Esophagus muscularis mucosa (tissue), 4 donors: ENCODE results near the gene PKDCC. TPM values are rescaled to one million over a fixed set of nuclear protein-coding genes. Genes with fewer than 3 reads are reported as not detected.

Experiments
- DNase-seq: peaks from one replicate; pipeline ENCODE4 v3.0.0-alpha.2; 2017; ENCODE audit errors: extremely low spot score
- H3K27ac ChIP-seq, 4 donors: fragments of 200-600 bp; sonication (generic); replicated peaks in 1 of 4; 1 replicate in 3 of 4; 2 replicates in 1 of 4; pipeline ENCODE4 v1.5.1; 2016 to 2019; ENCODE audit warnings: mild to moderate bottlenecking in 1 of 4
- H3K27me3 ChIP-seq, 4 donors: fragments of 200-600 bp; sonication (generic); one replicate each; pipeline versions ENCODE4 v1.5.1 to v1.6.0; 2016 to 2019
- H3K36me3 ChIP-seq, 4 donors: fragments of 200-600 bp; sonication (generic); one replicate each; pipeline ENCODE4 v1.5.1; 2016 to 2019
- H3K4me1 ChIP-seq, 4 donors: fragments of 200-600 bp; sonication (generic); one replicate each; pipeline ENCODE4 v1.5.1; 2016 to 2019
- H3K4me3 ChIP-seq, 4 donors: fragments of 200-600 bp; sonication (generic); 1 replicate in 2 of 4; 2 replicates in 2 of 4; pipeline ENCODE4 v1.5.1; 2016 to 2019; ENCODE audit warnings: mild to moderate bottlenecking in 4 of 4, moderate library complexity in 1 of 4
- H3K9me3 ChIP-seq, 4 donors: fragments of 200-600 bp; sonication (generic); 1 replicate in 3 of 4; 2 replicates in 1 of 4; pipeline ENCODE4 v1.5.1; 2016 to 2019
- CTCF ChIP-seq, 3 experiments: fragments of 200-600 bp in 2 of 3; fragments of 450-650 bp in 1 of 3; sonication (generic) in 2 of 3; IDR thresholded peaks; one replicate each; pipeline ENCODE4 v1.5.1; 2017 to 2019; ENCODE audit warnings: antibody characterized with exemption in 3 of 3, mild to moderate bottlenecking in 2 of 3, moderate library complexity in 1 of 3
- EP300 ChIP-seq: sonication (generic); formaldehyde crosslinking; IDR thresholded peaks from one replicate; pipeline ENCODE4 v1.6.1; 2017; ENCODE audit warnings: antibody characterized with exemption
- POLR2A ChIP-seq: fragments of 450-650 bp; IDR thresholded peaks from one replicate; pipeline ENCODE4 v1.6.1; 2017; ENCODE audit warnings: antibody characterized with exemption, moderate library complexity, mild to moderate bottlenecking, low read depth
- POLR2AphosphoS5 ChIP-seq, 2 donors: sonication (generic); formaldehyde crosslinking; IDR thresholded peaks; one replicate each; pipeline ENCODE4 v1.6.1; 2017; ENCODE audit warnings: antibody characterized with exemption in 2 of 2
- WGBS: methylation state at CpG from one replicate; pipeline ENCODE4 v1.1.5; 2018; 5-methylcytosine and 5-hydroxymethylcytosine counted together
- intact Hi-C: fragments of 100-400 bp; cut with DNase I; formaldehyde crosslinking; loops from one replicate; pipeline ENCODE4 v1.15.1; 2023
- total RNA-seq, 4 donors: library from RNA; depleted of rRNA; stranded (reverse); fragments of >200 nt; gene quantifications; one replicate each; pipeline versions ENCODE4 v1.1.0 to v1.2.1, GENCODE V29; 2016

The PKDCC gene
- total RNA-seq, 4 donors from 2014 or later, result 102 to 290 (median 208) TPM

- intact Hi-C loops, result loop anchor here (2.0 to 5.0 kb wide), 4 partner anchors 100 to 266 kb away; no protein-coding TSS in a partner anchor
- DNase-seq, result no peak
- Histone ChIP-seq H3K4me1 (peaks cover 18 to 44% (median 41%) of the 10 kb centered on the region in 4 donors), H3K9me3 (no peaks in the 10 kb centered on the region), H3K27me3 (no peaks in the 10 kb centered on the region), H3K36me3 (no peaks in the 10 kb centered on the region), H3K4me3 (no peak overlapping the region), H3K27ac (peak overlapping the region in 3 of 4 donors; percentile 7 to 67 (median 22))
- no peak for TF ChIP-seq EP300
- no peak for TF ChIP-seq CTCF (IDR thresholded peaks at IDR 0.05)
- TF ChIP-seq POLR2A, result no peak
- TF ChIP-seq POLR2AphosphoS5 (IDR thresholded peaks at IDR 0.05), result no peak
- 80% methylated on average over 10 of the region's 10 CpGs for WGBS
These were observed 49.2 kb downstream of the PKDCC start for GRCh38 chr2:42096869-42097591.

GRCh38 chr2:42098571-42099437 lies 51.0 kb downstream of the PKDCC start:
- DNase-seq, result no peak
- H3K36me3 ChIP-seq, result no peaks in the 10 kb centered on the region
- TF ChIP-seq POLR2A (no peak), POLR2AphosphoS5 (IDR thresholded peaks at IDR 0.05) (no peak), CTCF (IDR thresholded peaks at IDR 0.05) (no peak), EP300 (no peak)
- H3K4me1 ChIP-seq, result peaks cover 30 to 55% (median 53%) of the 10 kb centered on the region in 4 donors
- no peaks in the 10 kb centered on the region for H3K9me3 ChIP-seq
- intact Hi-C loops, result loop anchor here (5.0 kb wide), 1 partner anchor 98 kb away; no protein-coding TSS in a partner anchor
- H3K4me3 ChIP-seq, result no peak overlapping the region
- 62% methylated on average over 9 of the region's 9 CpGs for whole genome bisulfite sequencing
- H3K27me3 ChIP-seq, result no peaks in the 10 kb centered on the region
- peak overlapping the region; percentile 46 to 67 (median 58) for H3K27ac ChIP-seq

GRCh38 chr2:42099438-42100173 lies 51.8 kb downstream of the PKDCC start:
- no peak for DNase-seq
- H3K27me3 ChIP-seq, result no peaks in the 10 kb centered on the region
- peaks cover 30 to 55% (median 53%) of the 10 kb centered on the region in 4 donors for H3K4me1 ChIP-seq
- H3K4me3 ChIP-seq, result no peak overlapping the region
- 93% methylated on average over 6 of the region's 6 CpGs for WGBS
- no peaks in the 10 kb centered on the region for H3K9me3 ChIP-seq
- H3K27ac ChIP-seq, result peak overlapping the region; percentile 46 to 90 (median 60)
- H3K36me3 ChIP-seq, result no peaks in the 10 kb centered on the region
- intact Hi-C loops, result loop anchor here (5.0 kb wide), 1 partner anchor 98 kb away; no protein-coding TSS in a partner anchor
- TF ChIP-seq POLR2A (no peak), CTCF (IDR thresholded peaks at IDR 0.05) (no peak), POLR2AphosphoS5 (IDR thresholded peaks at IDR 0.05) (no peak), EP300 (no peak)

- Histone ChIP-seq H3K9me3 (no peaks in the 10 kb centered on the region), H3K27ac (peak overlapping the region; percentile 85 to 90 (median 88)), H3K27me3 (no peaks in the 10 kb centered on the region), H3K36me3 (no peaks in the 10 kb centered on the region), H3K4me1 (peaks cover 30 to 55% (median 53%) of the 10 kb centered on the region in 4 donors), H3K4me3 (peak overlapping the region; percentile 55 to 60 (median 56))
- DNase-seq, result no peak
- 80% methylated on average over 20 of the region's 20 CpGs for WGBS
- TF ChIP-seq EP300, result no peak
- intact Hi-C loops, result no loop called here
These were observed 52.9 kb downstream of the PKDCC start for GRCh38 chr2:42100683-42101205.
